Hepatic stellate cell (primary cell): Measurements from ENCODE around the gene PRDM10.

Source experiments
- DNase-seq: peaks from one replicate; pipeline ENCODE4 v3.0.0; 2011; ENCODE audit warnings: low spot score

PRDM10 gene

GRCh38 chr11:129946256-129946655 lies 56.4 kb downstream of the PRDM10 start:
- no peak for DNase-seq

- DNase-seq: no peak
These were observed 57.3 kb downstream of the PRDM10 start for GRCh38 chr11:129945373-129945772.

- no peak for DNase-seq
These were observed 57.9 kb downstream of the PRDM10 start for GRCh38 chr11:129944696-129945095.

- DNase-seq: no peak
These were observed 59.6 kb downstream of the PRDM10 start for GRCh38 chr11:129943036-129943435.

- DNase-seq: no peak
These were observed 63.1 kb downstream of the PRDM10 start for GRCh38 chr11:129939510-129939909.

DNA sequence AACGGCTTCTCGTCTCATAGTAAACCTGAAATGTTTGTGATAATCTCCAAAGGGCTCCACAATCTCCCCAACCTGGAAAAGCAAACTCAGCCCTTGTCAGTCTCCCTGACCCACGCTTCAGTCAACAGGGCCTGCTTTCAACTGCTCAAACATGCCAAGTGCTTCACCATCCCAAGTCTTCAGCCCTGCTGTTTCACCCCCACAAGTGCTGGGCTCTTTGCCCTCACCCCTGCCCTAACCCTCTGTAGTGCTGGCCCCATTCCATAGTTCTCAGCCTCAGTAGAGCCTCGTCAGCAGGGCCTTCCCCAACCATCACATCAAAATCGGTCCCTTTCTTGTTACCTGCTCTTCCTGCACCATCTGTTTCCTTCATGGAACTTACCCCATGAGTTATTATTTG lies 63.9 kb downstream of the PRDM10 start:
- DNase-seq: no peak

DNA sequence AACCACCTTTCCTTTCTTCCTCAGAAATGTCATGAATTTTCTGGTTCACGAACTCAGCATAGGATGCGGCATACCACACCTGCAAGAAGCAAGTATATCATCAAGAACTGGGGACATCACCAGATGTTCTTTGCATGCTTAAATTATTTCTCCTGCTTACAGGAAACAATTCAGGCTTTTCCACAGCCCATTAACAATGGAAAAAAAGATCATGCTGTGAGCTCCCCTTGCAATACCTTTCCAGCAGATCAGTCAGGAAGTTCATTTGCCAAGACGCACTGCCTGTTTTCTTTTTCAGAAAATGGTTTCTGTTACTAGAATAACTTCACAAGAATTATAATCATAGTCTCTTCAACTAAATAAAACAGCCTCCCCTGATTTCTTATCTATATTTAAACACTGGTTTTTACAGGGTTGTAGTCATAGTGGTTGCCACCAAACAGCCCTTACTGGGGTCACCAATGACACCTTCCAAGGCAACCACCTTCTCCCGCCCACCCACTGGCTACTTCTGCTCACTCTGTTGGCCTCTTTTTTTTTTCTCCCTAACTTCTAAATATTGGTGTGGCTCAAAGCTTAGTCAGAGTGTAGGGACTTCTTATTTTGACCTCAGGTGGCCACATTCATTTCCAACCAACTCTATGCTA lies 64.9 kb downstream of the PRDM10 start:
- no peak for DNase-seq

DNA sequence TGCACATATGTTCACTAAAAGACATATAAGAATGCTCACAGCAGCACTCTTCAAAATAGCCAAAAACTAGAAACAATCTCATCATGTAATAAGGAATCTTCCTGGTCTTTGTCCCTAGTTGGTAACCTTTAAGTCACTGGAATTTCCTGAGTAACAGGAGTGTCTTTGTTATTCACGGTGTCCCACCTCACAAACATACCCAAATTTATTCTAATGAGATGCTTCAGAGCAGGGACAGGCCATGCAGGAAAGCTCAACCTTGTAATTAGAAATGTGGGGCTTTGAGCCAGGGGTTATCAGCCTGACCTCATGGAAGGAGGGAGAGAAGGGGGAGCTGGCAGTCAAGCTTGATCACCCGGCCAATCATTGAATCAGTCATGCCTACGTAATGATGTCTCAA lies 66.9 kb downstream of the PRDM10 start:
- DNase-seq: no peak

DNA sequence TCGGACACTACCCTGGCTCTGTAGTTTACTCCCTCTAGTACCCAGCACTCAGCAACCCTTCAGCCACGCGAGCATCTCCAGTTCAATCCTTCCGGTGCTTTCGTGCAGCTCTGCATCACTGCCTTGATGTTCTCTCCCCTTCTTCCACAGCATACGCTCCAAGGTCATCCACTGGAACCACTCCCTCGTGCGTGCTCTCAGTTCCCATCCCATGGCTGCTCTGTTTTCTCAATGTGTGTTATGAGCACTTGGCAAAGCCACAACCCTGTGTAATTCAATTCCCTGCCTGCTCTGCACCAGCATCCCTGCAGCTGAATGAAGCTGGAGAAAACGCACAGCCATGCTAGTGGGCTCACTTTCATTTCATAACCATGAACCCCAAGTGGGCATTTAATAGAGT lies 68.7 kb downstream of the PRDM10 start:
- DNase-seq: no peak

GRCh38 chr11:129933262-129933661 lies 69.4 kb downstream of the PRDM10 start:
- no peak for DNase-seq

- DNase-seq: no peak
These were observed 70.1 kb downstream of the PRDM10 start for GRCh38 chr11:129932381-129933067.

- DNase-seq: no peak
These were observed 71.9 kb downstream of the PRDM10 start for GRCh38 chr11:129930743-129931142.

DNA sequence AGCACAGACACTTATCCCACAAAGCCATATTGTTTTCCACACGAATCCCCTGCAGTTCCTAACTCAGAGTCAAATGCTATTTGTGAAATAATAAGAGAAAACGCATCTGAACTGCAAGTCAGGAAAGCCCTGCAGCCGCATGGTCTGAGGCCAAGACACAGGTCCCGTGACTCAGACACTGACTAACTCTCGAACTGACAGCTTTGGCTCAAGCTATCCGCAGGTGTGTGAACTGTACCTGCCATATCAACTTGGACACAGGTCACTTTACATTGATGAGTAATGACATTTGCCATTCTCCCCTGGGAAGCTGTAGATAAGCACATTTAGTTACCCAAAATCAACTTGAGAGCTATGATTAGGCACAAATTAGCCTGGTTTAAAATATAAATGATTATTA lies 72.3 kb downstream of the PRDM10 start:
- DNase-seq: no peak

- DNase-seq: no peak
These were observed 72.9 kb downstream of the PRDM10 start for GRCh38 chr11:129929721-129930120.

GRCh38 chr11:129928923-129929692 lies 73.5 kb downstream of the PRDM10 start:
- no peak for DNase-seq

- no peak for DNase-seq
These were observed 80.0 kb downstream of the PRDM10 start for GRCh38 chr11:129922674-129923073.

GRCh38 chr11:129918361-129918760 lies 84.3 kb downstream of the PRDM10 start:
- DNase-seq: no peak

- no peak for DNase-seq
These were observed 85.4 kb downstream of the PRDM10 start for GRCh38 chr11:129917231-129917630.

GRCh38 chr11:129911298-129911697 lies 91.3 kb downstream of the PRDM10 start:
- peak; percentile 34 for DNase-seq

DNA sequence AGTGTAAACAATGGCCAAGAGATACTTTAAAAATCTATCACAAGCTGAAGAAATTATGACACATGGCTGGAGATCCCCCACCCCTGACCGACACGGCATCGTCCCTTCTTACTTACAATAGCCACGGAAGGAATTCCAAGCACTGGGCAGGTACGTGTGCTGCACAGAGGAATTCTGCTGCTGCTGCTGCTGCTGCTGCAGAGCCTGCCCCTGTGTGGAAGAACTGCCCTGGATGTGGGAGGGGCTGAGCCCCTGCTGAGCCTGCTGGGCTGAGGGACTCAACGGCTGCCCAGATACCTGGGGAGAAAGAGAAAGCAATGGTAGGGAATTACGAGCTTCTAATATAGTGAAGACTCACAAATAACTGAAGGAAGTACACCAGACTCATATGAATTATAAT lies 92.3 kb downstream of the PRDM10 start:
- no peak for DNase-seq

GRCh38 chr11:129905402-129905801 lies 97.2 kb downstream of the PRDM10 start:
- DNase-seq: no peak

DNA sequence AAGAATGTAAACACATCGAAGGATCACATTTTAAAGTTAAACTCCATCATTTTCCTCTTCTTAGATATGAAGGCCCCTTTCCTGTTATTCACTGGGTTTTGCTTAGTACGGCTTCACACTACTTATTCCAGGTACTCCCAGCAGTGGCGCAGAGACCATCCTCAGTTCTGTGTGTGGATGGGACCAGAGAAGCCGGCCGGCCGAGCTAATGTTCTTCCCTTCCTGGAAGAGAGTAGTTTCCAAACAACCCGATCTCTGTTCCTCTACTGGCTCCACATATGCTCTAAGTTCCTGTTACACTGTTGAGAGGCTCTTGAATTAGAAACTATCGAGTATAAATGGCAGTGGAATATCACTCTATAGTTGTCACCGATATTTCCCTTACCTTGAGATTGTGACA lies 106.6 kb downstream of the PRDM10 start:
- no peak for DNase-seq
